GM21390 (cell line): Measurements from ENCODE around the gene TRIO.
"Not testable (repeated sequence)": the region's sequence is repeated elsewhere in the genome, so short reads cannot be mapped to it uniquely, and the experiment has no call there.

Source experiments
- ATAC-seq: cut with Tn5 transposase; IDR thresholded peaks from one replicate; pipeline ENCODE4 v1.9.1; 2021; ENCODE audit not compliant: unreplicated experiment

Gene TRIO

DNA sequence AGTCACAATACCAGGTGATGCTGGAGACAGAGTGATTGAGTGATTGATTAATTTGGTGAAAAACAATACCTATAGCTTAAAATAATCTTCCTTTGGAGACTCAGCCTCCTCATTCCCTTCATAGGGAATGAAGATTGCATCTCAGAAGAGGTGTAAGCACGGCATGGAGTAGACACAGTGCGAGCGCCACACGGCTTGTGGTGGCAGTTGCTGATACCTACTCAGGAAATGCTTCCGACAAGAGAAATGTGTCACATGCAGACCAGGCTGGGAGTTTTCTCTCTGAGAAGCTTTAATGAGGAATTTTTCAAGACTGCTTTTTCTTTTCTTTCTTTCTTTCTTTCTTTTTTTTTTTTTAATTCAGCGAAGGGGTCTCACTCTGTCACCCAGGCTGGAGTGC, 226.6 kb downstream of the TRIO start:
- ATAC-seq, result no peak

DNA sequence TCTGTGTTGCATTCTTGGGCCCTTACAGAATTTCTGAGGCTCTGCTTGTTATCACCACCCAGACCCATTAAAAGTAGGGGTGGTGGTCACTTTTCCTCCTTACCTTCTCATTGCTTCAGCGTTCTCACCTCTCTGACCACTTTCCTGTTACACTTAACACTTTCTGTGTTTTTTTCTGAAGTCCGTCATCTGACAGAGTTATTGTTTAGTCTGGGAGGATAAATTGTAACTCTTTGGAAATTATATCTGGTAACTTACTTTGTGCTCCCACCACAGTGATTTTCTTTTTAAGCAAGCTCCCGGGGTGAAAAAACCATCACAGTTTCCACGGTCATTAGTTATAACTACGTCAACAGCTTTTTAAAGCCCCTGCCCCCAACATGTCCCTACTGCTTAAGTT, 227.2 kb downstream of the TRIO start:
- ATAC-seq, result no peak

DNA sequence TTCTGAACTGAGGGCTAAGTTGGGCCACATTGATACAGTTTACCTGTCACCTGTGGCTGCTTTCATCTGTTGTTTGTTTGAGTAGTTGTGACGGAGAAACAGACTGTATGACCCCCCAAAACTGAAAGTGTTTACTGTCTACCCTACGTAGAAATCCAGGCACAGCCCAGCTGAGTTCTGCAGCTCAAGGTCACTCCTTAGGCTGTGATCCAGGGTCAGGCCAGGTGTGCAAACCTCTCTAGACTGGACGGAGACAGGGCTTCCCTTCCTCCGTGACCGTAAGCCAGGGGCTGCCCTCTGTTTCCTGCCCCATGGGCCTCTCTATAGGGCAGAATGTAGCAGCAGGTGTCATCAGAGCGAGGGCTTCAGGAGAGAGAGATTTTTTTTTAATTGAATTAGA, 230.5 kb downstream of the TRIO start:
- ATAC-seq, result no peak

DNA sequence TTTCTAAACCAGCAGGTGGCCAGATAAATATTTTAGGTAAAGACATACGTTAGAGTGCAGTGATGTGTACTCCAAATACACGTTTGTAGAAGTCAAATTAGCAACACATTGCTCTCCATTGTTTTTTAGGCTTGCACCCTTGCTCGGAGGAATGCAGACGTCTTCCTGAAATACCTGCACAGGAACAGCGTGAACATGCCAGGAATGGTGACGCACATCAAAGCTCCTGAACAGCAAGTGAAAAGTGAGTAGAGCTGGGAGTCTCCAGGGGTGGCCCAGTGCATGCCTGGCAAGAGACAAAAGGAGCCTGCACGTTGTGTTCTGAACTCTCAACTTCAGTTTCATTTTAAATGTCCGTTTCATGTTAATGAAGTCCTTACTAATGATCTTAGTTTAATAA, 231.0 kb downstream of the TRIO start:
- no peak for ATAC-seq

DNA sequence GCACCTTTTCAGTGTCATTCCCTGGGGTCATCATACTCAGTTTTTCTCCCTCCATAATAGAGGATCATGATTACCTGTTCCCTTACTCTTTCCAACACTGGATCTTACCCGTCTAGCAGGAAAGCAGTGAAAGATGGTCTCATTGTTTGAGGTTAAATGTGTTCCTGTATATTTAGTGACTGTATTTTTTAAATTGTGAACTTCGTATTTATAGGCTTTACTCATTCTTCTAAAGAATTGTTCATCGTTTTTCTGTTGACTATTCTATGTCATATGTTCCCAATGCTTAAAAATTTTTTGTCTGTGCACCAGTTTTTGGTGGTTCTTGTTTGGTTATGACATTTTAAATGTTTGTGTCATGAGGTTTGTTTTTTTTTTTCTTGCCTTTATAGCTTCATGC, 233.6 kb downstream of the TRIO start:
- no peak for ATAC-seq

DNA sequence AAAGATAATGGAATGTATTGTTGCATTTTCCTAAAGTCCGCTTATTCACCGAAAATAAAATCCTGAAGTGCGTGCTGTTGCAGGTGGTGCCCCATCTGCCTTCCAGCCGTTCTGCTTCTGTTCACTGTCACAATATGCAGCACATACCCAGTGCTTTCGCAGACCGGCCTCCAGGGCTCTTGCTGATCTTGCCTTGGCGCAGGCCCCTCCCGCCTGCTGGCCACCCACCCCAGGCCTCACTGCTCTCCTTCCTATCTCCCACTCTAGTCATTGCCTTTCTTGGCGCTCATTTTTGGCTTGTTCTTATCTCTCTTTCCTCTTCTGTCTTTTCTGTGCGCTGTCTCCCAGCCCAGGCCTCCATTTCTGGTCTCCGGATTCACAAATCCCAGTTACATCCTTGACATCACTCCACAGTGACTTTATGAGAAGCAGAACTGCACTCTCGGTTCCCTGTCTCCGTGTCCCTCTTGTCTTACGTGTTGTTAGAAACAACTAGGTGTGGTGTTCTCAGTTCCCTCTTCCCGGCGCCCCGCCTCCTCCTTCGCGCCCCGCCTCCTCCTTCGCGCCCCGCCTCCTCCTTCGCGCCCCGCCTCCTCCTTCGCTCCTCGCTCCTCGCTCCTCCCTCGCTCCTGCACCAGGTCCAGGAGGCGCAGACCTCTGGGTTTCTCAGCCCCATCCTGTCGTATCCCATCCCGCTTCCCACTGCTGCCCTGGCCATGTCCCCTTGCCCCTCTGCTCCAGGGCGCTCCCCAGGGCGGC, 236.8 kb downstream of the TRIO start:
- ATAC-seq, result no peak

DNA sequence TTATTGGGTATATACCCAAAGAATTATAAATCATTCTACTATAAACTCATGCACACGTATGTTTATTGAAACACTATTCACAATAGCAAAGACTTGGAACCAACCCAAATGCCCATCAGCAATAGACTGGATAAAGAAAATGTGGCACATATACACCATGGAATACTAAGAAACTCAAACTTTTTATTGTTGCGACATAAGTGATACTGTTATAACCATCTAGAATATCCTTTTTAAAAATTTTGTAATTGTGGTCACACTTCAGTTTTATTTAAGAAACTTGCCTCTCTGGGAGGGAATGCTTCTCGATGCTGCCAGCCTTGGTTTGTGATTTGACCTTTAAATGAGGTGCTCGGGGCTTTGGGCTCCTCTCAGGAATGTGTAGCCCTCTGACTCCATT, 237.6 kb downstream of the TRIO start:
- no peak for ATAC-seq

DNA sequence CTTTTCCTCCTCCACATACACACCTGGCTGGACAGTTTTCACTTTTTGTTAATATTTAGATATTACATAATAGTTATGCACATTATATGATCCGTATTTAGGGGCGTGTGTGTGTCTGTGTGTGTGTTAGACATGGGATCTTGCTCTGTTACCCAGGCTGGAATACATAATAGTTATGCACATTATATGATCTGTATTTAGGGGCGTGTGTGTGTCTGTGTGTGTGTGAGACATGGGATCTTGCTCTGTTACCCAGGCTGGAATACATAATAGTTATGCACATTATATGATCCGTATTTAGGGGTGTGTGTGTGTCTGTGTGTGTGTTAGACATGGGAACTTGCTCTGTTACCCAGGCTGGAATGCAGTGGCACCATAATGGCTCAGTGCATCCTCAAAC, 239.5 kb downstream of the TRIO start:
- no peak for ATAC-seq

DNA sequence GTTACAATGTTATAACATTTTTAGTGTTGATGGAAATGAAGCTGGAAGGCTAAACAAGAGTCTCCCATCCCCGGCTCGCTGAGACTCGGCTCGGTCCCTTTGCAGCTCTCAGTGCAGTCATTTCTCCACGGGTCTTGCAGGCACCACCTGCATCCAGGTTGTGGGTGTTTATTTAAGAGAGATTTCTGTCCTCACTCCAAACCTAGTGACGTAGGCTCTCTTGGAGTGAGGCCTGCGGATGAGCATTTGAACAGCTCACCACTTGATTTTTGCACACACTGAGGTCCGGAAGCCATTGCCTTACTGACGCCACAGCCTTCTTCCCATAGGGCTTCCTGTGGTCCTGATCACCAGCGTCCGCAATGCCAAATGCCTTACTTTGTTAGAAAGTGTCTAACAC, 240.8 kb downstream of the TRIO start:
- no peak for ATAC-seq

DNA sequence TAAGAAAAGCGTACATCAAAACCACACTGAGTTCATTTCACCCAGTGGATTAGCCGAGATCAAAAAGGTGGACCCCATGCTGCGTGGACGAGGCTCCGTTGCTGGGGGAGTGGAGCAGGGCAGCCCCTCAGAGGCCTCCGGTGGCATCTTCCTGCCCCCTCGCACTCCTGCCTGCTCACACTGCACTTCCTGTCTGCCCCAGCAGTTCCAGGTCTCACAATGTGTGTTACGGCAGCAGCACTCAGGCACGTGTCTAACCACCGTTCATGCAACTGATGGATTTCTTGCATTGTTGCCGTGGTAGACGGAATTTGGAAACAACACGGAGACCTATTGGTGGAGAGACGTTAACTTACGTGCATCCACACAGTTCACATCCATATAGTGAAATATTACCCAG, 241.9 kb downstream of the TRIO start:
- no peak for ATAC-seq

DNA sequence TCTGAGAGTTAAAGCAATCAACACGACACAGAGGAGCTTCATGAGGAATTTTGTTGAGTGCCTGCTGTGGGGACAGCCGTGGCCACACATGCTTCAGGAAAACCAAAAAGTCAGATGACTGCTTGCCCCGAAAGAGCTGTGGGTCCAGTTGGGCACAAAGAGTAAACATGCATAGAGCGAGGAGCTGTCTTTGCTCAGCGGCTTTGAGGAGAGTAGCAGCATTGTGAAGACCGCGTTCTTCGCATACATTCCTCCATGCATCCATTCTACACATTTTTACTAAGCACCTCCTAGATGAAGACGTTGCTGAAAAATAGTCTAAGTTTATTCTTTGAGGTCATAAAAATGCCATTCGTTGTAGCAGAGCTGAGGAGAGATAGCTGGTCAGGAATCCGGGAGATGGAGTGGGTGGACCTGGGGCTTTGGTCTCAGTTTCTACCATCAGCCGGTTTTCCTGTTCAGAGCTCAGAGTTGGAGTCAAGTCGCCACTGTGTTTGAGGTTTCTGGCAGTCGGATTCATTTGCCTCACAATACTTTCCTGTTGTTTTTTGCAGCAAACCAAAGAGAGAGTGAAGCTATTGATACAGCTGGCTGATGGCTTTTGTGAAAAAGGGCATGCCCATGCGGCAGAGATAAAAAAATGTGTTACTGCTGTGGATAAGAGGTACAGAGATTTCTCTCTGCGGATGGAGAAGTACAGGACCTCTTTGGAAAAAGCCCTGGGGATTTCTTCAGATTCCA, 243.9 kb downstream of the TRIO start:
- no peak for ATAC-seq

DNA sequence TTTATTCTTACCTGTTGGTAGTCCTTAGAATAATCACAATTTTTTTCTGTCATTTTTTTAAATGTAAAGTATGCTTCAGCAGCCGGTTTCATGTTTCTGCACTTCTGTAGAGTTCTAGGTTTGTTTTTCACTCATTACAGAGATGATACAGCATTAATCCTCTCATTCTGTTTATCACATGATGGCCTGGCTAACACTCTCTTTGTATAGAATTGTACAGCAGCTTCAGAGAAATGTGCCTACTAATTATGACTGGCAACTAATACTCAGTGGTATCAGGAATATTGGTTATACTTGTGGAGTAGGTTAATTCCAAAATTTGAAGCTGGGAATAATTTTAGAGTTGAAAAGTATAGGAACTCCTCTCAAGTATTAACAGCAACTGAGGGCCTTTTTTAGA, 245.6 kb downstream of the TRIO start:
- ATAC-seq, result no peak

DNA sequence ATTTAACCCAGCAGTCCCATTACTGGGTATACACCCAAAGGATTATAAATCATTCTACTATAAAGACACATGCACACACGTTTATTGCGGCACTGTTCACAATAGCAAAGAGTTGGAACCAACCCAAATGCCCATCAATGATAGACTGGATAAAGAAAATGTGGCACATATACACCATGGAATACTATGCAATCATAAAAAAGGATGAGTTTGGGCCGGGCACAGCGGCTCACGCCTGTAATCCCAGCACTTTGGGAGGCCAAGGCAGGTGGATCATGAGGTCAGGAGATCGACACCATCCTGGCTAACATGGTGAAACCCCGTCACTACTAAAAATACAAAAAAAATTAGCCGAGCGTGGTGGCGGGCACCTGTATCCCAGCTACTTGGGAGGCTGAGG, 249.4 kb downstream of the TRIO start:
- ATAC-seq, result not testable (repeated sequence)

DNA sequence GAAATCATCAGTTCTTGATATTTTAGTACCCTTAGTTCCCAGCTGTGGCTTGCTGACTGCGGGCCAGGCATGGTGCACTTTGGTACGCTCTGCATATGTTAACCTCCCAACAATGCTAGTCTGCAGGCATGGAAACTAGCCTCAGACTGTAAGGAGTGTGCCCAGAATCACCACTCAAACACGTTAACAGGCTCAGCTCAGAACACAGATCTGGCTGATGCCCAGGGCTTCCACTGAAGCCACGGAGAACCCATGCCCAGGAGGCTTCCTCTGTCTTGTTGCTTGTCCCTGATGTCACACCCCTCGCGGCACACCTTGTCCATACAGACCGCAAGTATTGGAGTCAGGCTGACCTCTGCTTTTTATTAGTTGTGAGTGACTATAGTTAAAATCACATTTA, 251.2 kb downstream of the TRIO start:
- no peak for ATAC-seq

DNA sequence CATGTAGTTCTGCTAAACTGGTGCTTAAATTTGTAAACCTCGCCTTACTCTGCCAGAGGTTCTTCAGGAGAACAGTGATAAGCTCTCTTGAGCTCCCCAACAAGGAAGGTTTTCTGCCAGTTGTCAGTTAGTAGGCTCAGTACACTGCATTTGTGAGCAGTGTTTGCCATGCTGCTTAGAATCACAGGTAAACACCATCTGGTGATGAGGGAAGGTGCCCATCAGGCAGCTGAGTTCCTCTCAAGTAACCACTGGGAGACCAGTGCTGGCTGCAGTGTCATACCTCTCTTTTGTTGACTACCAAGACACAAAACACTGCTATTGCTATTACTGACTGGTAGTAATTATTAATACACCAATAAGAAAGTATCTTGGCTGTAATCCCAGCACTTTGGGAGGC, 252.3 kb downstream of the TRIO start:
- no peak for ATAC-seq

DNA sequence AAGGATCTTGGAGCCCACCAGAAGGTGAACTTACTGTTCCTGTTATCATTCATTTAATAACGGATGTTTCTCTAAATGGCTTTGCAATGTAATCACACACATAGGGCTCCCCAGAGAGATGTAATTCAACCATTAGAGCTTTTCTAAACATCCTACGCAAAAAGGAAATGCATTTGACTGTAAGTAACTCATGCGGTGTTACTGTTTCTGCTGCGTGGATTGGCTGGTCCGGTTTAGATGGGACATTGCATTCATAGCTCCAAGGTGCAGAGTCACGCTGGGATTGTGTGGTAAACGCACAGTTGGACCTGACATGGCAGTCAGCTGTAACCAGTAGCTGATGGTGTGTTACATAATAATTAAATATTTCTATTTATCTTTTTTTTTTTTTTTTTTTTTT, 252.9 kb downstream of the TRIO start:
- no peak for ATAC-seq

DNA sequence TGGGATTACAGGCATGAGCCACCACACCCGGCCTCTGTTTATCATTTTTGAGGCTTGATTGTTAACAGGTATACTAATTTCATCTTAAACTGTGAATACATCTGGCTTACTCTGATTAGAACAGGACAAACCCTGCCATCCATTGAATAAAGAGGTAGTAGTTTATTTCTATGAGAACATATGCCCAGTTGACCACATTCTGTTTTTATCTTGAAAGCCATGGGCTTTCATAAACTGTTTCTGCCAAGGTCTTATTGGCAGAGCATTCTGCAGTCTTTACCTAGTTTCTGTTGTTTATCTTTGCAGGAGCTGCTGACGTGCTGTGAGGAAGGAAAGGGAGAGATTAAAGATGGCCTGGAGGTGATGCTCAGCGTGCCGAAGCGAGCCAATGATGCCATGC, 253.6 kb downstream of the TRIO start:
- ATAC-seq, result no peak

DNA sequence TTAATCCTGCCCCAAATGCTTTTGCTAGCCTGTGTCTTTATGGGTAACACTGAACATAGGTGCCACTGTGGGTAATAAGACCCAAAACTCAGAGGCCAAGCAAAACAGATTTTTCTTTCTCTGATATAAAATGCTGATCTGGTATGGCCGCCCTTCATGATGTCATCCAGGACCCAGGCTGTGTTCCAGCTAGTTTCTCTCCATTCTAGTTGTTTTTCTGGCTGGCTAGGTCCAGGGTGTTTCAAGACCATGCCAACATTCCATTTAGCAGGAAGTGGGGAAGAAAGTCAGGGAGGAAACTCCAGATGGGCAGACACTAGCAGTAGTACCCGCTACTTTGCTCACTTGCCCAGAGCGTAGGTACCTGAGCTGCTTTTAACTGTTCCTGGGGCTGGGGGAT, 254.6 kb downstream of the TRIO start:
- no peak for ATAC-seq

DNA sequence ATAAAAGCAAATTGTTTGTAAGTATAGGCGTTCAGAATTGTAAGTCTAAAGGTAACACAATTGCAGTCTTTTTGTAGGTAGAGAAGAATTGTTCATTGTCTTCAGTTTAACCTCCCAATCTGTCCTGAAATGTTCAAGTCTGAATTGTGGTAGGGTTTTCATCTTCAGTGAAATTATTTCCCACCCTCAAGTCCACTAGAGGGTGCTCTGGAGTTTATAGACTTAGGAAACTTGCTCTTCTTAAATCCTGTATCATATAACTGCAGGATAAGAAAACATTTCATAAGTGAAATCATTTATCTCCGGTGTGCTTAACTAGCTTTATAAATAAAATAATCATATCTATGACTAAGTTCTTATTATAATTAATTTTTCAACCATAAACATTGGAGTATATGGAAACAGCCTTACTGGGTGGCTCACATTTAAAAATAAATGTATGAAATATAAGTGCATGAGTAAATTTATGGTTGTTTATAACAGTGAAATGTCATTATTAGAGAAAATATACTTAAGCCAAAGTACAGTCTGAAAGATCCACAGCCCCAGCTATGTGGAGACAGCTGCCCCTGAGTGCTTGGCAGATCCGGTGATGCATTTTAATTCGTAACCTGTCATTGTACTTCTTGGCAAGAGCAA, 256.0 kb downstream of the TRIO start:
- peak; percentile 60 for ATAC-seq

DNA sequence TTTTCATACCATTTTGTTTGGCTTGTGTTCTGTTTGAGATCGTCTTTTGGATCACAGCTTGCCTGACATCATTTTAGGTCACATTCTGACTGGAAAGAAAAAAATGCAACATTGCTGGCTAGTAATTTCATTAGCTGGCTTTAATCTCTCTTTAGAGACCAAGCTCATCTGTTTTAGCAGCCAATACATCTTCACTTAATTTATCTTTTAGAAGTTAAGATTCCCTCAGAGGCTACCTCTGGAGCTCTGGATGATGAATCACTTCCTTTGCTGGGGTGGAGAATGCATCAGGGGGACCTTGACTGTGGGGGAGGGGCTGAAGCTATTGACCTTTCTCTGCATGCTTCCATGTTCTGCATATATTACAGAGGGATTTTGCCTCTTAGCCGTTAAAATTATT, 256.9 kb downstream of the TRIO start:
- ATAC-seq, result no peak

DNA sequence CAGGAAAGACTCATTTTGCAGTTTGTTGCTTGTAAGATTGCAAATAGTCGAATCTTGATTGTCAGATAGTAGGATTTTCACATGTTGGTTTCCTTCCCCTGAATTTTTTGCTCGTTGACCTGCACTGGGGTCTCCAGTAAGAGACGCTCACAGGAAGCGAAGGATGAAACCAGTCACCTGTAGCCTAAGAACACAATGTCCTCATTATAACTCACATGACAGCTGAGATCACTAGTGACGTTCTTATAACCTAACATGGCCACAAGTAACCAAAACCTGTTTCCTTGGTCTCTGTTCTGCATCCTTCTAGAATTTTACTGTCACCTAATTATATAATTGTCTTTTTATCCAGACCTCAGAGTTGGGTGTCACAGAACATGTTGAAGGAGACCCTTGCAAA, 257.5 kb downstream of the TRIO start:
- ATAC-seq, result no peak

DNA sequence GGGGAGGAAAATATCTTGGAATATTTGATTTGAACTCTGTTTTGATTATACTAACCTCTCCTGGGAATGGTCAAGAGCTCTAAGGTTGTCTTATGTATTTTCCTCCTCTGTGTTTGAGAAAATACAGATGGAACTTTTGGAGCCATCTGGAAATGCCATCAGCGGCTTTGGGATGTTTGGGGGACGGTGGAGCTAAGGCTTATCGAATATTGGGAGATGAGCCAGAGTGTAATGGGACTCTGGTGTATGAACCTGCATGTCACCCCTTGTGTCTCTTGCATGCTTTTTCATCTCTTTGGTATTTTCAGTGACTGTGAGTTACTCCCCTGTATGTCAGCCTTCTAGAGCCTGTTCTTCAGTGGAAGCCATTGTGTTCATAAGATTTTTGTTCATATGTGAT, 258.5 kb downstream of the TRIO start:
- no peak for ATAC-seq
